Transverse colon (tissue), 4 donors: Measurements from ENCODE around the gene ZNF628. TPM values are rescaled to one million over a fixed set of nuclear protein-coding genes. Genes with fewer than 3 reads are reported as not detected.

Source experiments
- DNase-seq: peaks from one replicate; pipeline ENCODE4 v3.0.0-alpha.2; 2019
- H3K27ac ChIP-seq, 4 donors: fragments of 200-600 bp; sonication (generic); 2 replicates each; pipeline ENCODE4 v1.5.1; 2016 to 2018; ENCODE audit warnings: inconsistent platforms in 4 of 4
- H3K27me3 ChIP-seq: fragments of 200-600 bp; sonication (generic); 2 replicates; pipeline ENCODE4 v1.5.1; 2017; ENCODE audit warnings: inconsistent platforms
- H3K36me3 ChIP-seq, 4 donors: fragments of 200-600 bp; sonication (generic); 2 replicates each; pipeline ENCODE4 v1.5.1; 2017 to 2019; ENCODE audit warnings: inconsistent platforms in 4 of 4
- H3K4me1 ChIP-seq, 4 donors: fragments of 200-600 bp; sonication (generic); 2 replicates each; pipeline ENCODE4 v1.5.1; 2017 to 2020; ENCODE audit warnings: inconsistent platforms in 4 of 4
- H3K4me3 ChIP-seq, 4 donors: fragments of 200-600 bp; sonication (generic); 1 replicate in 1 of 4; 2 replicates in 3 of 4; pipeline versions ENCODE4 v1.5.1 to v1.6.1; 2017 to 2019; ENCODE audit warnings: inconsistent platforms in 4 of 4
- H3K9me3 ChIP-seq, 2 donors: fragments of 200-600 bp; sonication (generic); 2 replicates each; pipeline ENCODE4 v1.5.1; 2017 to 2019; ENCODE audit warnings: inconsistent platforms in 2 of 2
- CTCF ChIP-seq, 5 experiments: fragments of 200-600 bp in 3 of 5; fragments of 450-650 bp in 2 of 5; sonication (generic) in 3 of 5; IDR thresholded peaks; 1 replicate in 2 of 5; 2 replicates in 3 of 5; pipeline ENCODE4 v1.5.1; 2016 to 2017; ENCODE audit warnings: antibody characterized with exemption in 5 of 5, inconsistent platforms in 3 of 5, mild to moderate bottlenecking in 2 of 5, moderate library complexity in 1 of 5
- EP300 ChIP-seq: sonication (generic); formaldehyde crosslinking; IDR thresholded peaks from one replicate; pipeline ENCODE4 v1.6.1; 2017; ENCODE audit warnings: antibody characterized with exemption, low read depth
- POLR2A ChIP-seq: fragments of 450-650 bp; IDR thresholded peaks from one replicate; pipeline ENCODE4 v1.6.1; 2016; ENCODE audit warnings: antibody characterized with exemption, mild to moderate bottlenecking, moderate library complexity
- POLR2AphosphoS5 ChIP-seq, 3 donors: sonication (generic); formaldehyde crosslinking; IDR thresholded peaks; one replicate each; pipeline ENCODE4 v1.6.1; 2016; ENCODE audit warnings: antibody characterized with exemption in 3 of 3
- WGBS, 2 donors: methylation state at CpG; one replicate each; pipeline ENCODE4 v1.1.5; 2018; ENCODE audit warnings: low coverage in 1 of 2; 5-methylcytosine and 5-hydroxymethylcytosine counted together
- in situ Hi-C, 4 donors: fragments of 200-750 bp; cut with MboI; loops; one replicate each; pipeline versions ENCODE4 v1.15.0 to v1.15.1; 2017; ENCODE audit warnings: low sequenced_read_pairs in 3 of 4, low pct_ligation_motif_present in 1 of 4, low pct_unique_long_range_greater_than_20kb in 1 of 4
- intact Hi-C: fragments of 100-400 bp; cut with DNase I; formaldehyde crosslinking; loops from one replicate; pipeline ENCODE4 v1.15.1; 2023; ENCODE audit warnings: low total_unique reads
- total RNA-seq, 4 donors: library from RNA; depleted of rRNA; stranded (reverse); fragments of >200 nt; gene quantifications; one replicate each; pipeline ENCODE4 v1.1.0, GENCODE V29; 2016

ZNF628 gene
- total RNA-seq, 4 donors from 2014 or later, result 5.9 to 7.6 (median 6.4) TPM

- Histone ChIP-seq H3K27ac (no peak overlapping the region), H3K4me1 (no peaks in the 10 kb centered on the region), H3K27me3 (peaks cover 7% of the 10 kb centered on the region), H3K36me3 (no peaks in the 10 kb centered on the region), H3K9me3 (no peaks in the 10 kb centered on the region), H3K4me3 (no peak overlapping the region)
- in situ Hi-C loops (loop anchor here in 1 of 4 donors (10.0 kb wide), 1 partner anchor 363 kb away; no protein-coding TSS in a partner anchor), intact Hi-C loops (no loop called here)
- WGBS, 2 donors, result 77% methylated on average over 12 of the region's 13 CpGs; no CpG with 5 or more reads in 1 of the 2 donors
- no peak for DNase-seq
- no peak for TF ChIP-seq EP300
- no peak for TF ChIP-seq POLR2AphosphoS5 (IDR thresholded peaks at IDR 0.05)
- no peak for TF ChIP-seq CTCF (IDR thresholded peaks at IDR 0.05)
- TF ChIP-seq POLR2A, result no peak
Measured at GRCh38 chr19:55497763-55498162, 21.3 kb downstream of the ZNF628 start.

DNA sequence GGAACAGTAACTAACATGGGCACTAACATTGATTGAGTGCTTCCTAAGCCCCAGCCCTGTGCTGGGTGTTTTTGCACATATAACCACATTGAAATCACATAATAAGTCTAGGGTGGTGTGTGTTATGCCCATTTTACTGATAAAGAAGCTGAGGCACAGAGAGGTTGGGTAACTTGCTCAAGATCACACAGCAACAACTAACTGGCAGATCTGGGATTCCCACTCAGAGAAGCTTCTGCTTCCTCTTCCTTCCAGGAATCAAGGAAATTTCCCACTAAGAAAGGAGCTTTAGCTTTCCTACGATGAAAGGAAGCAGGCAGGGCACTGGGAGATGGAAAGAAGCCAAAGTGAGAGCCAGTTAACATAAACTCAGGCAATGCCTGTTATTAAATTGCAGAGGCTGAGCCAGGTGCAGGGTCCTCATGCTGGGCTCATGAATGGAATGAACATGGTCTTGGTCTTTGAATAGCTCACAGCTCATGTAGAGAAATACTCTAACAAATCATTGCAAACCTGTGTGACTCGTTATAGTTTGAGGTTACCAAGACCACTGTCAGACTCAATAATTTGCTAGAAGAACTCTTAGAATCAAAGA lies 21.9 kb downstream of the ZNF628 start:
- no peak for DNase-seq
- WGBS, 2 donors, result 30% methylated on average over 1 of the region's 2 CpGs; no CpG with 5 or more reads in 1 of the 2 donors
- Histone ChIP-seq H3K27me3 (peaks cover 4% of the 10 kb centered on the region), H3K4me1 (peaks cover 0 to 2% (median under 1%) of the 10 kb centered on the region in 4 donors), H3K27ac (no peak overlapping the region), H3K36me3 (no peaks in the 10 kb centered on the region), H3K4me3 (no peak overlapping the region), H3K9me3 (no peaks in the 10 kb centered on the region)
- in situ Hi-C loops (loop anchor here in 1 of 4 donors (10.0 kb wide), 1 partner anchor 364 kb away; no protein-coding TSS in a partner anchor), intact Hi-C loops (no loop called here)
- TF ChIP-seq POLR2AphosphoS5 (IDR thresholded peaks at IDR 0.05), result no peak
- TF ChIP-seq POLR2A, result no peak
- no peak for TF ChIP-seq CTCF (IDR thresholded peaks at IDR 0.05)
- TF ChIP-seq EP300, result no peak

- in situ Hi-C loops, result loop anchor here in 2 of 4 donors (10.0 kb wide), 1 partner anchor 356 kb away; the partner anchor contains the start of gene TNNT1 (in 2 of the 2)
- TF ChIP-seq POLR2A (no peak), EP300 (no peak), CTCF (IDR thresholded peaks at IDR 0.05) (no peak), POLR2AphosphoS5 (IDR thresholded peaks at IDR 0.05) (no peak)
- Histone ChIP-seq H3K9me3 (no peaks in the 10 kb centered on the region), H3K27me3 (no peaks in the 10 kb centered on the region), H3K36me3 (no peaks in the 10 kb centered on the region), H3K4me3 (no peak overlapping the region), H3K27ac (no peak overlapping the region), H3K4me1 (peaks cover 0 to 10% (median 5%) of the 10 kb centered on the region in 4 donors)
- intact Hi-C loops, result loop anchor here (10.0 kb wide), 1 partner anchor 356 kb away; the partner anchor contains the start of gene TNNT1
- DNase-seq, result no peak
- 87 to 92% methylated on average over 4 to 26 of the region's 26 CpGs for WGBS, 2 donors
Measured at GRCh38 chr19:55500368-55500952, 24.0 kb downstream of the ZNF628 start.

DNA sequence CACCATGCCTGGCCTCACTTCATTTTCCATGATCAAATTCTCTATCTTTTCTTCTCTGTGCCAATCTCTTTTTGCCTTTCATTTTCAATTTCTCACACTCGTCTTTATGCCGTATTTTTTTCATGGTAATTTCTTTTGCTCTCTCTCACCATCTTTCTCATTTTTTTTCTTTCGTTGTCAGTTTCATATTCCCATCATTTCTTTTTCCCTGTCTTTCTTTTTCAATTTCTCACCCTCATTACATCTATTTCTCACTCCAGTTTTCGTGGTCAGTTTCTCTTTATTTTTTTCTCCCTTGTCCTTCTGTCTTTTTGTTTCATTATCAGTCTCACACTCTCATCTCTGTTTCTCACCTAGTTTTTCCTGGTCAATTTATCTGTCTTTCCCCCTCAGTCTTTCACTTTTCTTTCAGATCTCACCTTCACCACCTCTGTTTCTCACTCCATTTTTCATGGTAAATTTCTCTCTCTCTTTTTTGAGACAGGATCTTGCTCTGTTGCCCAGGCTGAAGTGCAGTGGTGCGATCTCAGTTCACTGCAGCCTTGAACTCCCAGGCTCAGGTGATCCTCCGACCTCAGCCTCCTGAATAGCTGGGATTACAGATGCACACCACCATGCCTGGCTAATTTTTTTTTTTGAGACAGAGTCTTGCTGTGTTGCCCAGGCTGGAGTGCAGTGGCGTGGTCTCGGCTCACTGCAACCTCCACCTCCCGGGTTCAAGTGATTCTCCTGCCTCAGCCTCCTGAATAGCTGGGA lies 26.0 kb downstream of the ZNF628 start:
- WGBS, 2 donors, result 74 to 85% methylated on average over 6 to 9 of the region's 9 CpGs
- no peak for DNase-seq
- Histone ChIP-seq H3K27ac (no peak overlapping the region), H3K9me3 (no peaks in the 10 kb centered on the region), H3K4me1 (peaks cover 0 to 10% (median 5%) of the 10 kb centered on the region in 4 donors), H3K27me3 (no peaks in the 10 kb centered on the region), H3K36me3 (no peaks in the 10 kb centered on the region), H3K4me3 (no peak overlapping the region)
- in situ Hi-C loops, result loop anchor here in 2 of 4 donors (10.0 kb wide), 1 partner anchor 358 kb away; the partner anchor contains the start of gene TNNT1 (in 2 of the 2)
- intact Hi-C loops, result loop anchor here (10.0 kb wide), 1 partner anchor 358 kb away; the partner anchor contains the start of gene TNNT1
- TF ChIP-seq POLR2A (no peak), CTCF (IDR thresholded peaks at IDR 0.05) (no peak), POLR2AphosphoS5 (IDR thresholded peaks at IDR 0.05) (no peak)
